ENCODE results near the gene PLXND1.

DNA sequence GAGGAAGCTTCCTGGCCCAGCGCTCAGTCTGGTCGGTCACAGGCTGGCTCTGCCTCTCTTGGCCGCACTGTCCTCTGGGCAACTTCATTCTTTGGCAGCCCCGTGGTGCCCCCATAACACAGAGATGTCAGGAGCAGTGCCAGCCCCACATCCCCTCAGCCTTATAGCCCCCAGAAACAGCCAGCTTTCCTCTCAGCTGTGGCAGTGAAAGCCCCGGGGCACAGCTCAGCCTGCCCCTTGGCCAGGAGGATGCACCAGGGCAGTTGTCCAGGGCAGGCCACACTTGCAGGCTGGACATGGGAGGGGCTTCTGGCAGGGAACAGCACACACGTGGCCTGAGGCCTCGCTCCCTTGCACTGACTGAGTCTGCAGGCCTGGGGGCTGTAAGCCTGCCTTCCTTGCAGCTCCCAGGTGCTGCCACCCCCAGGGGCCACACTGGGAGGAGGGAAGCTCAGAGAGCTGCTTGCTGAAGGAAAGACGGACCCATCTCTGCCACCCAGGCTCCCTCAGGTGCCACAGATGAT, 88.4 kb downstream of the PLXND1 start:
- TF ChIP-seq CTCF (IDR thresholded peaks at IDR 0.05) = no peak
- TF ChIP-seq POLR2A (IDR thresholded peaks at IDR 0.05) = no peak
